Measurements from ENCODE around the gene CDK5RAP2. TPM values are rescaled to one million over a fixed set of nuclear protein-coding genes. Genes with fewer than 3 reads are reported as not detected.

CDK5RAP2 gene
- total and polyA plus RNA-seq, 2 donors (not counting 1 experiment from before 2014, with no cell fraction given) = 17.7 to 48.6 TPM

DNA sequence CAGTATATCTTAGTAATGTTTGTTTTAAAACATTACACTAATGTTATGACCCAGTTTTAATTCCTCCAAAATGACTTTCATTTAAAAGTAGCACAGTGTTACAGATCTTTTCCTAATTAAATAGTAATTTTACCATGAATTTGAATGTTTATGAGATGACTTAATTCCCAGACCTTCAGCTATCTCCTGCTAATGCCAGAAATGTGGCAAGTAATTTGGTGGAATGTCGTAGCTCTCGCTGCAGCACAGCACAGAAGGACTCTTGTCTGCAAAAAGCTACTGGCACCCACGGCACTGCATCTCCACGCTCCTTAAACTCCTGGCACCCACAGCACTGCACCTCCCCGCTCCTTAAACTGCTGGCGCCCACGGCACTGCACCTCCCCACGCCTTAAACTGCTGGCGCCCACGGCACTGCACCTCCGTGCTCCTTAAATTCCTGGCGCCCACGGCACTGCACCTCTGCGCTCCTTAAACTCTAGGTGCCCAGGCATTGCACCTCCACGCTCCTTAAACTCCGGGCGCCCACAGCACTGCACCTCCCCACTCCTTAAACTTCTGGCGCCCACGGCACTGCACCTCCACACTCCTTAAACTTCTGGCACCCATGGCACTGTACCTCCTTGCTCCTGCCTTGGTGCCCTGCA, 163.1 kb downstream of the CDK5RAP2 start:
- H3K9ac ChIP-seq (ENCODE audit: insufficient read depth, low read length) = no peak overlapping the region
- no peaks in the 10 kb centered on the region for H4K20me1 ChIP-seq (ENCODE audit: control insufficient read depth, extremely low read depth, insufficient read depth, low read length)
- no peak overlapping the region for H3K27ac ChIP-seq (ENCODE audit: insufficient read depth, low read length)
- no peaks in the 10 kb centered on the region for H3K27me3 ChIP-seq (ENCODE audit: control insufficient read depth, insufficient read depth, low read length)
- H2AFZ ChIP-seq (ENCODE audit: low read length) = no peak overlapping the region
- H3K79me2 ChIP-seq (ENCODE audit: control insufficient read depth, insufficient read depth, low read length) = no peaks in the 10 kb centered on the region
- H3K4me2 ChIP-seq (ENCODE audit: extremely low read depth, insufficient read depth, low read length) = no peak overlapping the region
- no peak for DNase-seq (ENCODE audit: low read depth in 2 of 2)
- no peak overlapping the region for H3K4me3 ChIP-seq (replicated peaks in 1 of 4; ENCODE audit: control extremely low read depth in 1 of 4, insufficient read depth in 1 of 4, low read depth in 3 of 4, low read length in 4 of 4)
- TF ChIP-seq EZH2 (IDR thresholded peaks at IDR 0.05; ENCODE audit: low read length, missing control alignments) = no peak
- TF ChIP-seq, protein P1, sequence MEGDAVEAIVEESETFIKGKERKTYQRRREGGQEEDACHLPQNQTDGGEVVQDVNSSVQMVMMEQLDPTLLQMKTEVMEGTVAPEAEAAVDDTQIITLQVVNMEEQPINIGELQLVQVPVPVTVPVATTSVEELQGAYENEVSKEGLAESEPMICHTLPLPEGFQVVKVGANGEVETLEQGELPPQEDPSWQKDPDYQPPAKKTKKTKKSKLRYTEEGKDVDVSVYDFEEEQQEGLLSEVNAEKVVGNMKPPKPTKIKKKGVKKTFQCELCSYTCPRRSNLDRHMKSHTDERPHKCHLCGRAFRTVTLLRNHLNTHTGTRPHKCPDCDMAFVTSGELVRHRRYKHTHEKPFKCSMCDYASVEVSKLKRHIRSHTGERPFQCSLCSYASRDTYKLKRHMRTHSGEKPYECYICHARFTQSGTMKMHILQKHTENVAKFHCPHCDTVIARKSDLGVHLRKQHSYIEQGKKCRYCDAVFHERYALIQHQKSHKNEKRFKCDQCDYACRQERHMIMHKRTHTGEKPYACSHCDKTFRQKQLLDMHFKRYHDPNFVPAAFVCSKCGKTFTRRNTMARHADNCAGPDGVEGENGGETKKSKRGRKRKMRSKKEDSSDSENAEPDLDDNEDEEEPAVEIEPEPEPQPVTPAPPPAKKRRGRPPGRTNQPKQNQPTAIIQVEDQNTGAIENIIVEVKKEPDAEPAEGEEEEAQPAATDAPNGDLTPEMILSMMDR (conservative IDR thresholded peaks at IDR 0.05 in 1 of 2, IDR thresholded peaks at IDR 0.05 in 1 of 2; ENCODE audit: low read depth in 1 of 2, low read length in 2 of 2) = no peak
- H3K4me1 ChIP-seq (ENCODE audit: control insufficient read depth, extremely low read depth, insufficient read depth, low read length) = peaks cover 3% of the 10 kb centered on the region
- H3K9me3 ChIP-seq (ENCODE audit: control insufficient read depth, insufficient read depth, low read depth, low read length) = no peaks in the 10 kb centered on the region
- peaks cover 2% of the 10 kb centered on the region for H3K36me3 ChIP-seq (ENCODE audit: control insufficient read depth, insufficient read depth, low read length)

DNA sequence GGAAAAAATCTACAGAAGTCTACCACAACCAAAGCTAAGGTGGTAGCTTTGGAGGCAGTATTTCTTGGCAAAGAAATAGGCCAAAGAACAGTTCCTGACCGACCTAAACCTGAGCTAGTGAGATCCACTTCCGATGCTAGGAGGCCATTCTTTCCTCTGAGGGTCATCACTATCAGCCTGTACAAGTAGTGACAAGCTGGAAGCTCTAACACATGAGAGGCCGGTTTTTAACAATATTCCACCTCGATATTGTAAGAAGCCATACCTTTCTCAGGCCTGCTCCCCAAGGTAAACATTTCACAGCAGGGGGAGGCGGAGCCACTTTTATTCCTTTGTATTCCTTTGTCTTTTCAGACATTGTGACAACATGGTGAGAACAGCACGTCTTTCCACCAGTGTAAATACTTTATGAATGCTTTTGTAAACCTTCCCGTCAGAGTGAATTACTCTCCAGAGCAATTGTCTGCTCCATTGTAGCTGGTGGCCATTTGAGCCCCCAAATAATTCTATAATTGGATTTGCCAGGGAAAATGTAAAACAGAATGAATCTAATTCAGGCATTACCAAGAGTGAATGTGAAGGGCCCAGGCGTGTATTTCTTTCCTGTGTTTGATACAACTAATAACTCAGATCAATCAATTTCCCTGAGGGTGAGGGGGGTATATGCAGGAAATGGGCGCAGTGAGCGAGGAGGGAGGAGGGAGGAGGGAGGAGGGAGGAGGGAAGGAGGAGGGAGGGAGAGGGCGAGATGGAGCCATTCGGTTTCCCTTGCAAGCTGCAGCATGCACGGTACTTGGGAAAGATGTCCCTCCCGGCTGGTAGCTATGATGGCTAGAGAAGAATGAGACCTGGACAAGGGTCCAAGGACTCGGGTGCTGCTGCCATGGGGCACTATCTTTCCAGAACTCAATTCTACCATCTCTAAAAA, 166.6 kb downstream of the CDK5RAP2 start:
- Histone ChIP-seq H3K4me2 (ENCODE audit: extremely low read depth, insufficient read depth, low read length) (no peak overlapping the region), H3K79me2 (ENCODE audit: control insufficient read depth, insufficient read depth, low read length) (no peaks in the 10 kb centered on the region), H3K36me3 (ENCODE audit: control insufficient read depth, insufficient read depth, low read length) (peaks cover 5% of the 10 kb centered on the region), H3K27me3 (ENCODE audit: control insufficient read depth, insufficient read depth, low read length) (no peaks in the 10 kb centered on the region), H3K27ac (ENCODE audit: insufficient read depth, low read length) (no peak overlapping the region), H3K4me1 (ENCODE audit: control insufficient read depth, extremely low read depth, insufficient read depth, low read length) (peaks cover 3% of the 10 kb centered on the region), H4K20me1 (ENCODE audit: control insufficient read depth, extremely low read depth, insufficient read depth, low read length) (no peaks in the 10 kb centered on the region), H3K9ac (ENCODE audit: insufficient read depth, low read length) (no peak overlapping the region), H2AFZ (ENCODE audit: low read length) (no peak overlapping the region), H3K4me3 (replicated peaks in 1 of 4; ENCODE audit: control extremely low read depth in 1 of 4, insufficient read depth in 1 of 4, low read depth in 3 of 4, low read length in 4 of 4) (no peak overlapping the region), H3K9me3 (ENCODE audit: control insufficient read depth, insufficient read depth, low read depth, low read length) (no peaks in the 10 kb centered on the region)
- no peak for DNase-seq (ENCODE audit: low read depth in 2 of 2)
- TF ChIP-seq, protein P1 (conservative IDR thresholded peaks at IDR 0.05 in 1 of 2, IDR thresholded peaks at IDR 0.05 in 1 of 2; ENCODE audit: low read depth in 1 of 2, low read length in 2 of 2) = no peak
- no peak for TF ChIP-seq EZH2 (IDR thresholded peaks at IDR 0.05; ENCODE audit: low read length, missing control alignments)

DNA sequence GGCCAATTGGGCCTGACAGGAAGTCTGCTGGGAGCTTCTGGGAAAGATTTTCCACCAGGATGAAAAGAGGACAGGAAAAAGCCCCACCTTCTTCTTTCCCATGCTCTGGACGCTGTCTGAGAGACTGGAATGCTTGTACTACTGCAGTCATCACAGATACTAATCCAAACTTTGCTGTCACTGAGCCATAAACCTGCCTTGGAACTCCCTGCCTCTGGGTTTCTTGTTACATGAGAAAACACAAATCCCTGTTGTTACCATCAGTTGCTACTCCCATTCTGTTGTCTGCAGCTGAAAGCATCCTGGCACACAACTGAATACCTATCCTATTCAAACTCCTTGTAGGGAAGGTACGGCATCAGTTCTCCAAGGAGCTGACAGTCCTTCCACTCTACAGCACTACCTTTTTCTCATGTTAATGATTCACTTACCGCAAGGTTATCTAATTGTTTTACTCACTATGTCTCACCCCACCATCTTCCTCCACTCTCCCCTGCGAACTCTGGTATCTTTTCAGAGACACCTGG, 167.5 kb downstream of the CDK5RAP2 start:
- H3K27ac ChIP-seq (ENCODE audit: insufficient read depth, low read length) = peak overlapping the region; percentile 14
- no peak overlapping the region for H3K9ac ChIP-seq (ENCODE audit: insufficient read depth, low read length)
- no peak overlapping the region for H2AFZ ChIP-seq (ENCODE audit: low read length)
- no peaks in the 10 kb centered on the region for H3K79me2 ChIP-seq (ENCODE audit: control insufficient read depth, insufficient read depth, low read length)
- H3K4me3 ChIP-seq (replicated peaks in 1 of 4; ENCODE audit: control extremely low read depth in 1 of 4, insufficient read depth in 1 of 4, low read depth in 3 of 4, low read length in 4 of 4) = no peak overlapping the region
- peaks cover 3% of the 10 kb centered on the region for H3K4me1 ChIP-seq (ENCODE audit: control insufficient read depth, extremely low read depth, insufficient read depth, low read length)
- H3K9me3 ChIP-seq (ENCODE audit: control insufficient read depth, insufficient read depth, low read depth, low read length) = no peaks in the 10 kb centered on the region
- peaks cover 7% of the 10 kb centered on the region for H3K36me3 ChIP-seq (ENCODE audit: control insufficient read depth, insufficient read depth, low read length)
- peak; percentile 51 to 93 for DNase-seq (ENCODE audit: low read depth in 2 of 2)
- no peaks in the 10 kb centered on the region for H3K27me3 ChIP-seq (ENCODE audit: control insufficient read depth, insufficient read depth, low read length)
- no peaks in the 10 kb centered on the region for H4K20me1 ChIP-seq (ENCODE audit: control insufficient read depth, extremely low read depth, insufficient read depth, low read length)
- TF ChIP-seq EZH2 (IDR thresholded peaks at IDR 0.05; ENCODE audit: low read length, missing control alignments) = no peak
- TF ChIP-seq, protein P1 (conservative IDR thresholded peaks at IDR 0.05 in 1 of 2, IDR thresholded peaks at IDR 0.05 in 1 of 2; ENCODE audit: low read depth in 1 of 2, low read length in 2 of 2) = no peak
- H3K4me2 ChIP-seq (ENCODE audit: extremely low read depth, insufficient read depth, low read length) = no peak overlapping the region

Data from fibroblast of lung (primary cell).